OCI-LY7 (cell line): ENCODE data around the gene CAPN5.

ENCODE experiments used
- CTCF ChIP-seq: fragments of 200-600 bp; sonication (generic); conservative IDR thresholded peaks from 2 replicates; pipeline ENCODE4 v1.5.1; 2014; ENCODE audit warnings: mild to moderate bottlenecking, antibody characterized with exemption, low read length, moderate library complexity, mixed read lengths
- EZH2phosphoT487 ChIP-seq: fragments of 200-600 bp; sonication (generic); IDR thresholded peaks from 2 replicates; pipeline ENCODE4 v1.6.1; 2018; ENCODE audit warnings: low read depth, borderline replicate concordance, mild to moderate bottlenecking, mixed run types, antibody characterized with exemption, low read length, moderate library complexity, mixed read lengths

- TF ChIP-seq EZH2phosphoT487 (no peak), CTCF (no peak)
These were observed 29.7 kb upstream of the CAPN5 start for GRCh38 chr11:77037057-77037456.
